ENCODE results near the gene DPF3.

DNA sequence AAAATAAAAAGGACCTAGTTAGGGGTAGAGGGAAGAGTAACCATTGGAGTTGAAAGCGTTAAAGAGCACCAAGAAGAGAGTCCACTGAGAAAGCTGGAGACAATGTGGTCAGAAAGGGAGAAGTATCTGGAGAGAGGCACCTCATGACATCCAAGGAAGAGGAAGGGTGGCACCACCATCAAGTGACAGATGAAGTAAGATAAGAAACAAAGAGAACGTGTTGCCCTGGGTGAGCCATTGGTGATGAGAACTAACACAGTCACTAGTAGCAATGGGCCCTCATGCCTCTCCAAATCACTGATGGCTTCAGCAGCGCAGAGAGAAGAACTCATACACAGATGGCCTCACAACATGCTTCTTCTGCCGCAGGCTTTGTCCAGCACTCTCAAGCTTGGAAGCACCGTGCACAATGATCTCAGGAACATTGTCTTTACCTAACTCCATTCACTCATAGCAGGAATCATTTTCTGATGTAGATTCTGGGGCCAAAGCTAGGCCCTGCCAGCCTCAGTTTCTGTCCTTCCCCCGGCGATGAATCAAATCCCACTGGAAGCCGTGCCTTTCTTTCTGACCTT is 252.9 kb downstream of the DPF3 start:
- TF ChIP-seq POLR2A (IDR thresholded peaks at IDR 0.05), result no peak
- TF ChIP-seq, protein P1, sequence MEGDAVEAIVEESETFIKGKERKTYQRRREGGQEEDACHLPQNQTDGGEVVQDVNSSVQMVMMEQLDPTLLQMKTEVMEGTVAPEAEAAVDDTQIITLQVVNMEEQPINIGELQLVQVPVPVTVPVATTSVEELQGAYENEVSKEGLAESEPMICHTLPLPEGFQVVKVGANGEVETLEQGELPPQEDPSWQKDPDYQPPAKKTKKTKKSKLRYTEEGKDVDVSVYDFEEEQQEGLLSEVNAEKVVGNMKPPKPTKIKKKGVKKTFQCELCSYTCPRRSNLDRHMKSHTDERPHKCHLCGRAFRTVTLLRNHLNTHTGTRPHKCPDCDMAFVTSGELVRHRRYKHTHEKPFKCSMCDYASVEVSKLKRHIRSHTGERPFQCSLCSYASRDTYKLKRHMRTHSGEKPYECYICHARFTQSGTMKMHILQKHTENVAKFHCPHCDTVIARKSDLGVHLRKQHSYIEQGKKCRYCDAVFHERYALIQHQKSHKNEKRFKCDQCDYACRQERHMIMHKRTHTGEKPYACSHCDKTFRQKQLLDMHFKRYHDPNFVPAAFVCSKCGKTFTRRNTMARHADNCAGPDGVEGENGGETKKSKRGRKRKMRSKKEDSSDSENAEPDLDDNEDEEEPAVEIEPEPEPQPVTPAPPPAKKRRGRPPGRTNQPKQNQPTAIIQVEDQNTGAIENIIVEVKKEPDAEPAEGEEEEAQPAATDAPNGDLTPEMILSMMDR (IDR thresholded peaks at IDR 0.05), result no peak

Data from heart left ventricle (tissue), 13 donors.